ENCODE results near the gene TUBB2A. TPM values are rescaled to one million over a fixed set of nuclear protein-coding genes. Genes with fewer than 3 reads are reported as not detected.
A peak's percentile ranks its signal among the peaks of the same experiment; 100 is the strongest.

Gene TUBB2A
- total RNA-seq, 1 experiment from 2014 or later: 33.3 TPM

DNA sequence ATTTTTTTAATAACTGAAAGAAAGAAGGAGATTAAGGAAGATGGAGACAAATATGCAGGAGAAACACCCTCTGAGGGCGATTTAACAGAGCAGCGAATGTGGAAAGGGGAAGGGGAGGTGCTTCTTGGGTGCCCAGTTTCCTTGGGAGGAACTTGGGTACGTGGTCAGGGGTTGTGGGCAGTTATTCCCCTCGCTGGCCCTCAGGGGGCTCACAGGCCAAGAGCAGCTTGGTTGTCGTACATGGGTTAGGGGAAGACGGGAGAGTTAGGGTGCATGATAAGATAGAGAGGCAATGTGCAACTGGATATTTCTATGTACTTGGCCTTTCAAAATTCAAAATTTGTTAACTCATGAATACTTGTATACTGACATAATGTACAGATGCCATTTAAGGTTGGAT lies 7.0 kb upstream of the TUBB2A start:
- in situ Hi-C loops (cut with HindIII; ENCODE audit: low pct_unique_long_range_greater_than_20kb, low sequenced_read_pairs): no loop called here
- DNase-seq (ENCODE audit: low read depth, low spot score) (no peak), ATAC-seq (no peak)
- no peak overlapping the region for H3K27ac ChIP-seq (ENCODE audit: low read length)
- no peaks in the 10 kb centered on the region for H3K9me3 ChIP-seq (ENCODE audit: control insufficient read depth, insufficient read depth, low read depth, low read length)
- ChIA-PET CTCF (no interaction called here), POLR2A (no interaction called here)
- intact Hi-C loops (cut with micrococcal nuclease; ENCODE audit: unreplicated experiment): loop anchor here (10.0 kb wide), 1 partner anchor 70 kb away; no protein-coding TSS in a partner anchor
- H3K27me3 ChIP-seq (ENCODE audit: control insufficient read depth, insufficient read depth, low read length): no peaks in the 10 kb centered on the region
- no peaks in the 10 kb centered on the region for H3K36me3 ChIP-seq (ENCODE audit: control insufficient read depth, insufficient read depth, low read length)
- H3K4me1 ChIP-seq (ENCODE audit: control insufficient read depth, insufficient read depth, low read length): peaks cover 28% of the 10 kb centered on the region
- H3K4me3 ChIP-seq (ENCODE audit: low read depth in 2 of 2, low read length in 2 of 2): no peak overlapping the region
- TF ChIP-seq TCF7L2 (IDR thresholded peaks at IDR 0.05; ENCODE audit: low read depth, low read length) (no peak), SIN3A (IDR thresholded peaks at IDR 0.05; ENCODE audit: borderline replicate concordance, insufficient read depth, low read depth, low read length) (no peak)
- BruUV-seq (replicated peaks): no TSS peak

DNA sequence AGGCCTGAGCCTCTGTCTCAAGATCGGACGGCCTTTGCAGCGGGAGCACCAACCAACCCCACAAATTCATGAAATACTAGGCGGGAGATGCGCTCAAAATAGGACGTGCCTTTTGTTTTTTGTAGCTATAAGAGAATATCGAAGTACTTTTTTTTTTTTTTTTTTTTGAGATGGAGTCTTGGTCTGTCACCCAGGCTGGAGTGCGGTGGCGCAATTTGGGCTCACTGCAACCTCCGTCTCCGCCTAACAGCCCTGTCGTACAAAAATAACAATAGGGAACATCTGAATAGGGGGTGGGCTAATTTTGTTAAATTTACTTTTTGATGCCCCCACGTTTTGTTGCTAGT lies 5.9 kb upstream of the TUBB2A start:
- Histone ChIP-seq H3K27me3 (ENCODE audit: control insufficient read depth, insufficient read depth, low read length) (no peaks in the 10 kb centered on the region), H3K4me1 (ENCODE audit: control insufficient read depth, insufficient read depth, low read length) (peaks cover 28% of the 10 kb centered on the region), H3K36me3 (ENCODE audit: control insufficient read depth, insufficient read depth, low read length) (no peaks in the 10 kb centered on the region), H3K27ac (ENCODE audit: low read length) (peak overlapping the region; percentile 68), H3K4me3 (ENCODE audit: low read depth in 2 of 2, low read length in 2 of 2) (peak overlapping the region; percentile 76 to 84), H3K9me3 (ENCODE audit: control insufficient read depth, insufficient read depth, low read depth, low read length) (no peaks in the 10 kb centered on the region)
- POLR2A ChIA-PET: no interaction called here
- TF ChIP-seq SIN3A (IDR thresholded peaks at IDR 0.05; ENCODE audit: borderline replicate concordance, insufficient read depth, low read depth, low read length) (no peak), POLR2AphosphoS5 (IDR thresholded peaks at IDR 0.05; ENCODE audit: low read depth, low read length) (peak; percentile 6; the same call in 1 of the 2 replicates), TCF7L2 (IDR thresholded peaks at IDR 0.05; ENCODE audit: low read depth, low read length) (no peak)
- TF ChIP-seq, protein P1, sequence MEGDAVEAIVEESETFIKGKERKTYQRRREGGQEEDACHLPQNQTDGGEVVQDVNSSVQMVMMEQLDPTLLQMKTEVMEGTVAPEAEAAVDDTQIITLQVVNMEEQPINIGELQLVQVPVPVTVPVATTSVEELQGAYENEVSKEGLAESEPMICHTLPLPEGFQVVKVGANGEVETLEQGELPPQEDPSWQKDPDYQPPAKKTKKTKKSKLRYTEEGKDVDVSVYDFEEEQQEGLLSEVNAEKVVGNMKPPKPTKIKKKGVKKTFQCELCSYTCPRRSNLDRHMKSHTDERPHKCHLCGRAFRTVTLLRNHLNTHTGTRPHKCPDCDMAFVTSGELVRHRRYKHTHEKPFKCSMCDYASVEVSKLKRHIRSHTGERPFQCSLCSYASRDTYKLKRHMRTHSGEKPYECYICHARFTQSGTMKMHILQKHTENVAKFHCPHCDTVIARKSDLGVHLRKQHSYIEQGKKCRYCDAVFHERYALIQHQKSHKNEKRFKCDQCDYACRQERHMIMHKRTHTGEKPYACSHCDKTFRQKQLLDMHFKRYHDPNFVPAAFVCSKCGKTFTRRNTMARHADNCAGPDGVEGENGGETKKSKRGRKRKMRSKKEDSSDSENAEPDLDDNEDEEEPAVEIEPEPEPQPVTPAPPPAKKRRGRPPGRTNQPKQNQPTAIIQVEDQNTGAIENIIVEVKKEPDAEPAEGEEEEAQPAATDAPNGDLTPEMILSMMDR (IDR thresholded peaks at IDR 0.05): peak; percentile 41
- TF ChIP-seq, protein P2, sequence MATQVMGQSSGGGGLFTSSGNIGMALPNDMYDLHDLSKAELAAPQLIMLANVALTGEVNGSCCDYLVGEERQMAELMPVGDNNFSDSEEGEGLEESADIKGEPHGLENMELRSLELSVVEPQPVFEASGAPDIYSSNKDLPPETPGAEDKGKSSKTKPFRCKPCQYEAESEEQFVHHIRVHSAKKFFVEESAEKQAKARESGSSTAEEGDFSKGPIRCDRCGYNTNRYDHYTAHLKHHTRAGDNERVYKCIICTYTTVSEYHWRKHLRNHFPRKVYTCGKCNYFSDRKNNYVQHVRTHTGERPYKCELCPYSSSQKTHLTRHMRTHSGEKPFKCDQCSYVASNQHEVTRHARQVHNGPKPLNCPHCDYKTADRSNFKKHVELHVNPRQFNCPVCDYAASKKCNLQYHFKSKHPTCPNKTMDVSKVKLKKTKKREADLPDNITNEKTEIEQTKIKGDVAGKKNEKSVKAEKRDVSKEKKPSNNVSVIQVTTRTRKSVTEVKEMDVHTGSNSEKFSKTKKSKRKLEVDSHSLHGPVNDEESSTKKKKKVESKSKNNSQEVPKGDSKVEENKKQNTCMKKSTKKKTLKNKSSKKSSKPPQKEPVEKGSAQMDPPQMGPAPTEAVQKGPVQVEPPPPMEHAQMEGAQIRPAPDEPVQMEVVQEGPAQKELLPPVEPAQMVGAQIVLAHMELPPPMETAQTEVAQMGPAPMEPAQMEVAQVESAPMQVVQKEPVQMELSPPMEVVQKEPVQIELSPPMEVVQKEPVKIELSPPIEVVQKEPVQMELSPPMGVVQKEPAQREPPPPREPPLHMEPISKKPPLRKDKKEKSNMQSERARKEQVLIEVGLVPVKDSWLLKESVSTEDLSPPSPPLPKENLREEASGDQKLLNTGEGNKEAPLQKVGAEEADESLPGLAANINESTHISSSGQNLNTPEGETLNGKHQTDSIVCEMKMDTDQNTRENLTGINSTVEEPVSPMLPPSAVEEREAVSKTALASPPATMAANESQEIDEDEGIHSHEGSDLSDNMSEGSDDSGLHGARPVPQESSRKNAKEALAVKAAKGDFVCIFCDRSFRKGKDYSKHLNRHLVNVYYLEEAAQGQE (IDR thresholded peaks at IDR 0.05; ENCODE audit: insufficient read depth in 1 of 2, low read depth in 2 of 2, low read length in 1 of 2): no peak
- no TSS peak for BruUV-seq (replicated peaks)
- DNase-seq (ENCODE audit: low read depth, low spot score) (no peak), ATAC-seq (peak; percentile 6; the same call in 1 of the 2 replicates)
- CTCF ChIA-PET: no interaction called here
- in situ Hi-C loops (cut with HindIII; ENCODE audit: low pct_unique_long_range_greater_than_20kb, low sequenced_read_pairs): no loop called here
- intact Hi-C loops (cut with micrococcal nuclease; ENCODE audit: unreplicated experiment): loop anchor here (10.0 kb wide), 1 partner anchor 72 kb away; no protein-coding TSS in a partner anchor

DNA sequence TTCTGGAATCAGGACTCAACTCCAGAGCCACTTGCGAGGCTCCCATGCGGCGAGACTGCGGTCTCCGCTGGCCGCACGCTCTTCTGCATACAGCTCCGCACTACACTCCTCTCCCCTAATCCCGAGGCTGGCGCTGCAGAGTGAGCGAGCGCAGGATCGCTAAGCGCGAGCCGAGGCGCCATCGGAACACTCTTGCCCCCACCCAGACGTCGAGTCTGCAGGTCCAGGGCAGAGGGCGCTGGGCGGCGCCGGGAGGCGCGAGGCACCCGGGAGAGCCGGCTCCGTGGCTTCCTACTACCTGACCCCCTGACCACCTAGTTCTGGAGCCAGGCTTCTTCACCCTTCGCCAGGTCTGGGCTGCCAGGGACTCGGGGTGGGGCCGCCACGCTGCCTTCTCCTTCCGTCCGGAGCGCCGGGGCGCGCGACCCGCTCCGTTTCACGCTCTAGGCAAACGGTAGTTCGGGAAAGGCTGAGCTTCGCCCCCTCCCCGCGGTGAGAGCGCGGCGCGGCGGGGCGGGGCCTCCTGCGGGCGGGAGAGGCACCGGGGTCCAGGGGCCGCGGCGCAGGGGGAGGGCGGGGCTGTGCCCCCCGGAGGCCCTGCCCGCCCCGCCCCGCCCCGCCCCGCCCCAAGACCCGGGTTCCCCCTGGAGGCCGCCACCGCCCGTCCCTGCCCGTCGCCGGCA lies 5.4 kb upstream of the TUBB2A start:
- H3K27ac ChIP-seq (ENCODE audit: low read length): peak overlapping the region; percentile 92
- no peaks in the 10 kb centered on the region for H3K36me3 ChIP-seq (ENCODE audit: control insufficient read depth, insufficient read depth, low read length)
- POLR2A ChIA-PET: interaction anchor here (0.6 kb wide), 2 partner anchors 28 to 323 kb away, joined by 8 to 18 read pairs; no protein-coding TSS in a partner anchor
- H3K27me3 ChIP-seq (ENCODE audit: control insufficient read depth, insufficient read depth, low read length): no peaks in the 10 kb centered on the region
- in situ Hi-C loops (cut with HindIII; ENCODE audit: low pct_unique_long_range_greater_than_20kb, low sequenced_read_pairs) (no loop called here), intact Hi-C loops (cut with micrococcal nuclease; ENCODE audit: unreplicated experiment) (loop anchor here (10.0 kb wide), 1 partner anchor 72 kb away; no protein-coding TSS in a partner anchor)
- TSS peak; percentile 94 for BruUV-seq (replicated peaks)
- peak overlapping the region; percentile 76 to 84 for H3K4me3 ChIP-seq (ENCODE audit: low read depth in 2 of 2, low read length in 2 of 2)
- ATAC-seq: peak; percentile 87
- peaks cover 28% of the 10 kb centered on the region for H3K4me1 ChIP-seq (ENCODE audit: control insufficient read depth, insufficient read depth, low read length)
- no peaks in the 10 kb centered on the region for H3K9me3 ChIP-seq (ENCODE audit: control insufficient read depth, insufficient read depth, low read depth, low read length)
- TF ChIP-seq, protein P2 (IDR thresholded peaks at IDR 0.05; ENCODE audit: insufficient read depth in 1 of 2, low read depth in 2 of 2, low read length in 1 of 2): no peak
- TF ChIP-seq POLR2AphosphoS5 (IDR thresholded peaks at IDR 0.05; ENCODE audit: low read depth, low read length) (peak; percentile 77), TCF7L2 (IDR thresholded peaks at IDR 0.05; ENCODE audit: low read depth, low read length) (no peak)
- TF ChIP-seq, protein P1 (IDR thresholded peaks at IDR 0.05): no peak; the same call in 1 of the 2 replicates
- DNase-seq (ENCODE audit: low read depth, low spot score): no peak
- CTCF ChIA-PET: interaction anchor here (0.6 to 0.7 kb wide), 2 partner anchors 36 to 83 kb away, joined by 3 to 9 read pairs; no protein-coding TSS in a partner anchor

All from Panc1 (cell line).